Fibroblast of skin of scalp (primary cell): ENCODE measurements around the gene PLEKHD1.
A peak's percentile ranks its signal among the peaks of the same experiment; 100 is the strongest.

Experiments used
- DNase-seq: peaks from one replicate; pipeline ENCODE4 v3.0.0-alpha.2; 2013

PLEKHD1 gene

DNA sequence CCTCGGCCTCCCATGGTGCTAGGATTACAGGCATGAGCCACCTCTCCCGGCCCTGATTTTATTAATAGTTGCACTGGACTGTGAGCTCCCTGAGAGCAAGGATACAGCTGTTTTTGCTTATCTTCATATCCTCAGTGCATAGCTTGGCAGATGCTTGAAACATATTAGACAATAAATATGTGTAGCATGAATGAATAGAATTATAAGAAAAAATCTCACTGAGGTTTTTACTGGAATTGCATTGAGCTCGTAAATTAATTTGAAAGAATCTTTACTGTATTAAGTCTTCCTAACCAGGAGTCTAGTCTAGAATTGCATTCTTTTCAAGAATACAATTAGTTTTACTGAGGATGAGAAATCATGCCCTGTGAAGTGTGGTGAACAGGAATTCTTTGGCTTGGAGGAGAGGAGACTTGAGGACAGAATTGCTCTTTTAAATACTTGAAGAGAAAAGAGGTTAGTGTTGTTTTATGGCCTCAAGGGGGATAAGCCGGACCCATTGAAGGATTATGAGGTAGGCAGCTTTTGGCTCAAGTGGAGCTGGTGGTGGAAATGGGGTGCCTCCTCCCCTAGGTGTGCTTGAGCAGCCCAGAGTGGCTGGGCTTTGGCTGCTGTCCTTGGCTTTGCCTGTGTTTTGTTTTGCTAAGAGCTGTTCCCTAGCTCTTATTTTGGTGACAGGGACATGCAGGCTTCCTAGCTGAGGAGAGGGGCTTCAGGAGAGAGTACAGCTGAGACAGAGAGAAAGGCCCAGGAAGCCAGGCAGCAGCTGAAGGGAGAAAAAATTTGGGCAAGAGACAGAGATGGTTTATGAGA, 34.0 kb downstream of the PLEKHD1 start:
- DNase-seq: peak; percentile 13

DNA sequence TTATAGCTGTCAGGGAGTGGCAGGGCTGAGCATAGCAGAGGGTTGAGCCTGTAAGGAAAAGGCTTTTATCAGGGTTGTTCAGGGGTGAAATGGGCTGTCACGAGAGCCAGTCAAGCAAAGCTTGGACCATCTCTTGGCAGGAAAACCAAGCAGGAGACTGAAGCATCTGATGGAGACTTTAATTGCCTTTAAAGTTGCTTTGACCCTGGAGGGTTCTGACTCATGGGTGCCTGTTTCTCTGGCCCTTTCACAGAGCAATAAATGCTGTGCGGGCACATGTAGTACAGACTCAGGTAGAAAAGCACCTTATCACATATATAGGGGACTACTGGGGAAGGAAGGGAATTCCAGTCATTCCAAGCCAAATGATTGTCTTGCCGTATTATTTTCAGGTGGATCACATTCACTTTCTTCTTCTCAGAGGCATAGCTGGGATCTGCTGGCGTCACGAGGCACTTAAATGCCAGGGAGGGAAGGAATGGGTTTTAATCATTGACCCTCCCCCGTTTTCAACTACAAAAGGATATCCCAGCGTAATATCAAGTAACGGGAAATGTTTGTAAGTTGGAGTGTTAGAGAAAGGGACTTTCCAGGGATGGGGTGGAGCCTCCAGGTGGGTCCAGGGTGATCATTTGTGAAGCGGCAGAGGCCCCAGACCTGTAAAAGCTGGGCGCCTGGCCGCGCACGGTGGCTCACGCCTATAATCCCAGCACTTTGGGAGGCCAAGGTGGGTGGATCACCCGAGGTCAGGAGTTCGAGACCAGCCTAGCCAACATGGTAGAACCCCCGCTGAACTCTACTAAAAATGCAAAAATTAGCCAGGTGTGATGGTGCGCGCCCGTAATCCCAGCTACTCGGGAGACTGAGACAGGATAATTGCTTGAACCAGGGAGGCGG, 34.9 kb downstream of the PLEKHD1 start:
- no peak for DNase-seq

GRCh38 chr14:69522026-69522425, 37.5 kb downstream of the PLEKHD1 start:
- DNase-seq: no peak

DNA sequence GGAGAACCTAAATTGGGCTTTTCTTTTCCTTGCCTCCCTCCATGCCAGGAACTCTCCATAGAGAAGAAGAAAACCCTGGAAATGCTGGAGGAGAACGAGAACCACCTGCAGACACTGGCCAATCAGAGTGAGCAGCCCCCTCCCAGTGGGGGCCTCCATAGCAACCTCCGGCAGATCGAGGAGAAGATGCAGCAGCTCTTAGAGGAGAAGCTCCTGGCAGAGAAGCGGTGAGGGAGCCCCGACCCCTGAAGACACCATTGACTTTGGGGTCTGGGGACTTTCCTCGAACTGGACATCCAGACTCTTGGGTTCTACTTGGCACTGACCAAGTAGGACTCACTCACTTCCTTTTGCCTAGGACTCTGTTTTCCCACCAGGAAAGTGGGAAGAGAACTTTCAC, 41.4 kb downstream of the PLEKHD1 start:
- DNase-seq: no peak

GRCh38 chr14:69527635-69528034, 43.1 kb downstream of the PLEKHD1 start:
- DNase-seq: no peak

- DNase-seq: no peak
Observed at GRCh38 chr14:69528143-69528542, 43.6 kb downstream of the PLEKHD1 start.

- no peak for DNase-seq
Observed at GRCh38 chr14:69528930-69529329, 44.4 kb downstream of the PLEKHD1 start.

DNA sequence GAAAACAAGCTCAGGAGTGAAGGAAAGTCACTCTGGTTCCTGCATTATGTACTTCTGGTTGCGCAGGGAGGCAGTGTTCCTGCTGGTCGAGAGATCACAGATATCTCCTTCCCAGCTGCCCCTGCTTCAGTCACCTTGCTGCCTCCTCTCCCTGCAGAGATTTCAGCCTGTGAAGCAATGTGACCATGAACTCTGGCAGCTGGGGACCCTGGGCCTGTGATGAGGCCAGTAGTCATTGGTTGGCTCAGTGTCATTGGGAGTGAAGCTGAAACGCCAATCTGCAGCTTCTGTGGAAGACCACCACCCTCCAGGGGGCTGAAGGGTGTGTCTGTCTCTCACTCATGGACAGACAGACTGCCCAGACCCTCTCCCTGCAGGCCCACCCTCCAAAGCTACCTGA, 45.0 kb downstream of the PLEKHD1 start:
- DNase-seq: no peak

DNA sequence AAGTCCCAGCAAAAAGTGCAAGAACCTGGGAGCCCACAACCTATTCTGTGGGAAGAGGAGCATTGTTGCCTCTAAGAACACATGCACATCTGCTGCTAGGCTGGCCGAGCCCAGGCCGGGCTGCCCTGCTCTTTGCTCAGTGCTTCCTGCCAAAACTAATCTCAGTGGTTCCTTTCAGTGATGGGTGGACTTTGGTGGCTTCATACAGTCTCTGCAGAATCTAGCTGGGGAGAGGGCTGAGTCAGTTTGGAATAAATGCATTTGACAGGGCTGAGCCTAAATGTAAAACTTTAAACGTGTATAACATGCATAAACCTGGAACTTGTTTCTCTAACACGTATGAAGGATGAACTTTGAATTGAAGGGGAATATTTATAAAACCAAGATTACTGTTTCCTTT, 45.6 kb downstream of the PLEKHD1 start:
- no peak for DNase-seq

DNA sequence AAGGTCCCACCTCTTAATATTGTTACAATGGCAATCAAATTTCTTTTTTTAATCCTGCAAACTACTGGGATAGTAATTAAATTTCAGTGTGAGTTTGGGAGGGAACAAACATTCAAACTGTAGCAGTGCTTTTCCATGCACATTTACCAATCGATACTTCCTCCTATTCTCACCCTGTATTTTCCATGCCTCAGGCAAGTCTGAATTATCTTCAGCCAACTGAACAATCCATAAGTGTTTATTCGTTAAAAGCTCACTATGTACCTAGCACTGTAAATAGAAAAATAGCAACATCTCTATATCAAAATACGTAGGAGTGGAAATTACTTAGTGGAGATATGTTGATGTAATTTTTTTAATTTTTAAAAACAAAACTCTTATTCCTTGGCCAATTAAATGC, 46.6 kb downstream of the PLEKHD1 start:
- no peak for DNase-seq

- no peak for DNase-seq
Observed at GRCh38 chr14:69532561-69533340, 48.2 kb downstream of the PLEKHD1 start.

- peak; percentile 64 for DNase-seq
Observed at GRCh38 chr14:69535230-69535848, 50.8 kb downstream of the PLEKHD1 start.

GRCh38 chr14:69536971-69537370, 52.4 kb downstream of the PLEKHD1 start:
- no peak for DNase-seq

DNA sequence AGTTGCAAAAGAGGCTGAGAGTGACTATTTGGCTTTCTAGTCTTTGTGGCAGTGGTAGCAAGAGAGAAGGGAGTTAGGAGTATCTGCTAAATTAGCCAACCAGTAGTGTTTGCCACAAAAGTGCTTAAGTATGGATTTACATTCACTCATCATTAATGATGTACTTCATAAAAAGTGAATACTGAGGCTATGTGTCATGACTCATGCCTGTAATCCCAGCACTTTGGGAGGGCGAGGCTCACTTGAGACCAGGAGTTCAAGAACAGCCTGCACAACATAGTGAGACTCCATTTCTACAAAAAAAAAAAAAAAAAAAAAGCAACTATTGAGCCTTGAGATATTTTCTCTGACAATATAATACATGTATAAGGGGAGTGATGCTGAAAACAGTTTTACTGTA, 53.4 kb downstream of the PLEKHD1 start:
- no peak for DNase-seq

GRCh38 chr14:69538766-69539165, 54.2 kb downstream of the PLEKHD1 start:
- DNase-seq: no peak

- peak; percentile 48 for DNase-seq
Observed at GRCh38 chr14:69539631-69540410, 55.3 kb downstream of the PLEKHD1 start.

DNA sequence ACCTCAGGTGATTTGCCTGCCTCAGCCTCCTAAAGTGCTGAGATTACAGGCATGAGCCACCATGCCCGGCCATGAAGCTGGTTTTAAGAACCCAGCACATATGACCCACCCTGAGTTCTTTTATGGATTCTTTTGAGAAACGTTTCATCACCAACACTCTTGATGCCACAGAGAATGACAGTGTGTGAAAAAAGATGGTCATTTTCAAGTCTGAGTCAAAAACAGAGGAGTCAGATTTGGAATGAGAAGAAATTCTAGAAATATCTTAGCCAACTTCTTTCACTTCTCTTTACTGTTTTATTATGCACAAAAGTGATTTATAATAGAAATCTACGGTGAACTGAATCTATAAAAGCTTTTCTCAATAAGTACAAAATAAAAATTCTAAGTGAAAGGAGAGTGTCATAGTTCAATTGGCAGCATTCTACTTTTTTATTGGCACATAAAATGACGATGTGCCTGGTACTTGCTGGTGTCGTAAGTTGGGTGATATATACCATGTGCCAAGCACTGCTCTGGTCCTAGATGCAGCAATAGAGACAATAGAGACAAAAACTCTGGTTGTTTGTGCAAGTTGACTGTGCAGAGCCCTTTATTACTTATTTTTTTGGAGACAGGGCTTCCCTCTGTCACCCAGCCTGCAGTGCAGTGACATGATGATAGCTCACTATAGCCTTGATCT, 56.3 kb downstream of the PLEKHD1 start:
- DNase-seq: no peak

DNA sequence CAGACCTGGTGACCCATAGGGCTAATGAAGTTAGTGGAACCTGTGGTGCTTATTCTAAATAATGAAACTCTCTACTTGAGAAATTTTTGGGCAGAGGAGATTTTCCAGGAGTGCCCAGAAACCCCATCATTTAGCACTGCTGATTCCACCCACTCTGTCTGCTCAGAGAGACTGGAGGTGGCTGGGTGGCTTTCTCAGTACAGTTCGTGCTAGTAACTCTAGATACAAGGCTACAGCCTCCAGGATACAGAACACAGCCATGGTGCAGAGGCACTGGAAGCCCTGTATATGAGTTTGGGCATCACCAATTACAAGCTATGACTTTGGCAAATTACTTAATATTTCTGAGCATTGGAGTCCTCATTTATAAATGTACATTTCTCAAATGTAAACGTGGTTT, 57.8 kb downstream of the PLEKHD1 start:
- DNase-seq: no peak

GRCh38 chr14:69543341-69544115, 59.0 kb downstream of the PLEKHD1 start:
- DNase-seq: peak; percentile 73

- peak; percentile 27 for DNase-seq
Observed at GRCh38 chr14:69547701-69548348, 63.3 kb downstream of the PLEKHD1 start.
